CD4-positive, alpha-beta T cell treated with Interleukin-15 for 1 hour (primary cell): ENCODE data around the gene P3H3.

Experiments
- DNase-seq: peaks from one replicate; pipeline ENCODE4 v3.0.0-alpha.2; 2020

The P3H3 gene

DNA sequence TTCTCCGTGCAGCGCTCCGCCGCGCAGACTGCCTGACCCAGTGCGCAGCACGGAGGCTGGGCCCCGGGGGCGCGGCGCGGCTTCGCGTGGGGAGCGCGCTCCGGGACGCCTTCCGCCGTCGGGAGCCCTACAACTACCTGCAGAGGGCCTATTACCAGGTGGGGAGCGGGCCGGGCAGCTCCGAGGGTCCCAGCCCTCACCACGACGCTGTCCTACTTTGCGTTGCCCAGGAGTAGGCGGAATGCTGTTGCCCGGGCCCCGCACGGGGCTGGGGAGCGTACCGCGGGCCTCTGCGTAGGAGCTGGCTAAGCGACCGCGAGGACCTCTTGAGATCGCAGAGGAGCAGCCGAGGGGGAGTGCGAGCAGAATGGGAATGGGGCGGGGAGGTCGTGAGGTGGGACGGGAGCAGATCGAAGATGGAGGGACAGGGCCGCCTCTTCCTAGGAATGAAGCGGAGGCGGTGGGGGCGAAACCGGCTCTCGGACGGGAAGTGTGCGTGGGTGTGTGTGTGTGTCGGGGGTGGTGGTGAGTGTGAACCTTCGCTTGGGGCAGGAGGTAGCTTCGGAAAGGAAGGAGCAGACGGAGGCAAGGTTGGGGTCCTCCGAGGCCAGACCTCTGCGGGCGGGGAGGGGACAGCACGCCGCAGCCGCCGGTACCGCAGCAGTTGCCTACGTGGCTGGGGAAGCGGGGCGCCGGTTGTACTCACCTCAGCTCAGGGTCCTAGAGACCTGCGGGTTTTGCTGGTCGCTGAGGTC, 751 bp downstream of the P3H3 start:
- no peak for DNase-seq

DNA sequence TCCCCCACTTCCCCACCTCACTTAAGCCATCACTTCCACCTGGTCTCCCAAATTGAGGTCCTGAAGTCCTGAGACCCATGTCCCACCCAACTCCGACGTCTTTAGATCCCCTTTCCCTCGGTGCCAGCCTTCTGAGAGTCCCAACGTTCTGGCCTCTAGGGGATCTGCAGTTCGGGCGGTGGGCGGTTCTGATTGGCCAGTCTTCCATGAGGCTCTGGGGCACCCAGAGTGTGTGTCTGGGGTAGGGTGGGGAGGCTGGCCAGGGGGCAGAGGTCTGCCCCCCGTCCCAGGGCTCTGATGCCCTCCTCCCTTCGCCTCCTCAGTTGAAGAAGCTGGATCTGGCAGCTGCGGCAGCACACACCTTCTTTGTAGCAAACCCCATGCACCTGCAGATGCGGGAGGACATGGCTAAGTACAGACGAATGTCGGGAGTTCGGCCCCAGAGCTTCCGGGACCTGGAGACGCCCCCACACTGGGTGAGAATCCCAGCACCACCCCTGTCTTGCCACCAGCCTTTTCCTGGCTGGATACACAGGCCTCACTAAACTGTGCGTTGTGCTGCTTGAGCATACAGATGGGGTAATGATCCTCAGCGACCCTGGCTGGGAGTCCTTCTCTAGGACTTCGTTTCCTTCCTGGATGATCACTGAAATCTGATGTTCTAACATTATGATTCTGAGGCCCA, 1.5 kb downstream of the P3H3 start:
- no peak for DNase-seq

DNA sequence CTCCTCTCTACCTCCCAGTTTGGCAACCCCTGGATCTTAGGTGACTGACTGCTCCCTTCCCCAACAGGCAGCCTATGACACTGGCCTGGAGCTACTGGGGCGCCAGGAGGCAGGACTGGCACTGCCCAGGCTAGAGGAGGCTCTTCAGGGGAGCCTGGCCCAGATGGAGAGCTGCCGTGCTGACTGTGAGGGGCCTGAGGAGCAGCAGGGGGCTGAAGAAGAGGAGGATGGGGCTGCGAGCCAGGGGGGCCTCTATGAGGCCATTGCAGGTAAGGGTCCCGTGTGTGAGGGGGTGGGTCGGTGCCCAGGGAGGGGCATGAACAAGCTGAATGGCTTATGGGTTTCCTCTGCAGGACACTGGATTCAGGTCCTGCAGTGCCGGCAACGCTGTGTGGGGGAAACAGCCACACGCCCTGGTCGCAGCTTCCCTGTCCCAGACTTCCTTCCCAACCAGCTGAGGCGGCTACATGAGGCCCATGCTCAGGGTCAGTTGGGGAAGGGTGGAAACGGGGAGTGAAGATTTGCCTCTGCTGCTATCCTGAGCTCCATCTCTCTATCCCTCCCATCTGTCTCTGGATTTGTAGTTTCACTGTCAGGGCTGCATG, 2.2 kb downstream of the P3H3 start:
- DNase-seq, result no peak

DNA sequence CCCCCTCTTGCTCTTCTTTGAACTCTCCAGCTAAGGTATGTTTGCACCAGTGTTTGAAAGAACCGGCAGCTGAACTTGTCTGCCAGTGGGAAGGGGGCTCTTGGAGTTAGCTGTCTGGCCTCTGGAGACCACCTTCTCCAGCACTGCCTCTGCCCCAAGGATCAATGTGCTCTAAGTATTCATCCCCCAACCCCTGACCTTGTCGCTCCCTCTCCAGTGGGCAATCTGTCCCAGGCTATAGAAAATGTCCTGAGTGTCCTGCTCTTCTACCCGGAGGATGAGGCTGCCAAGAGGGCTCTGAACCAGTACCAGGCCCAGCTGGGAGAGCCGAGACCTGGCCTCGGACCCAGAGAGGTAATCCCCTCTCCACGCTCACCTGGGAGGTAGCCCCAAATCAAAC, 2.8 kb downstream of the P3H3 start:
- DNase-seq, result no peak

DNA sequence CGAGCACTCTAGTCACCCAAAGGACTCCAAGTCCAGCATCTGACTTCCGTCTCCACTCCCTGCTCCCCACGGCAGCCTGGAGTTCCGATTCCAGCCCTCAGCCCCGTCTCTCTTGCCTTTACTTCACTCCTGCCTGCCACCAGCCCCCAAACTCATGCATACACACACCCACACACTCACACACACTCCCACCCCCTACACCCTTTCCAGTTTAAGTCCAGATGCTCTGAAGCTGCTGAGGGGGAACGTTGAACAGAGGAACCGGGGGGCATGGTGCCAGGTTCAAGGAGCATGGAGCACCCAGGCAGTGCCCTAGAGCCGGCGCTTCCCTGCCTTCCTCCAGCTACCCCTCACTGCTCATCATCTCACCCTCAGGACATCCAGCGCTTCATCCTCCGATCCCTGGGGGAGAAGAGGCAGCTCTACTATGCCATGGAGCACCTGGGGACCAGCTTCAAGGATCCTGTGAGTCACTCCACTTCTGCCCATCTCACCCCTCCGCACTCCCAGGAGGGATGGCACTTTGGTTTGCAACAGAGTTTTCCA, 3.3 kb downstream of the P3H3 start:
- DNase-seq, result no peak

DNA sequence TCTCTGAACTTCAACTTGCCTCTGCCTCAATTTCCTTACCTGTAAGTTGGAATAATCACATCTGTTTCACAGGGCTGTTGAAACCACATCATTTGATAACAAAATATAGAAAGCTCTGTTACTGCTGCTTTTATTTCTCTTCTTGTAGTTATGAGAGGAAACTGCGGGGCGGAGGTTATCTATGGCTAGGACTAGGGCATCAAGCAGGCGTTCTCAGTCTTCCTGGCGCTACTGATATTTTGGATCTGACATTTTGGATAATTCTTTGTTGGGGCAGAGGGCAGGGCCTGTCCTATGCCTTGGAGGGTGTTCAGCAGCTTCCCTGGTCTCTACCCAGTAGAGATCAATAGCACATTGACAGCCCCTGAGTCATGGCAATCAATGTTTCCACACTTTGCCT, 3.9 kb downstream of the P3H3 start:
- DNase-seq, result no peak

DNA sequence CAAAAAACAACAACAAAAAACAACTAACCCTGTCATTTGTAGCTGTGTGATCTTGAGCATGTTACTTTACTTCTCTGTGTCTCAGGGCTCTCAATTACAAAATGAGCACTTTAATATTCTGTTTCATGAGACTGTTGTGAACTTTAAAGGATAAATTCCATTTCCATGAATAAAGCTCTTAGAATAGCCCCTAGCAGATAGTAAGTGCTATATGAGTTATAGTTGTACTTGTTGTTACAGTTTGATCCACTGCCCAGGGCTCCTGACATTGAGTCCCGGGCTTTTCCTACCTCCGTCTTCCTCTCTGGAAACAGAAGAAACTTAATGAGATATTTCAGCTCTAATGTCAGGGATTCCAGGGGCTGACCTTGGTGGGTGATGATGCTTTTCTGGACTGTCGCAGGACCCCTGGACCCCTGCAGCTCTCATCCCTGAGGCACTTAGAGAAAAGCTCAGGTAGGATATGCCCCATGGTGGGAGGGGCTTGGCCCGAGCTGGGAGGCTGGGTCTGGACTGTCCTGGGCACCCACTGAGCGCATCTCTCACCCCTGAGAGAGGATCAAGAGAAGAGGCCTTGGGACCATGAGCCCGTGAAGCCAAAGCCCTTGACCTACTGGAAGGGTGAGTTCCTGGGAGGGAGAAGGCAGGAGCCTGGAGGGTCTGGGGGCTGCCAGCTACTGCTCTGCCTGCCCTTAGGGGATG, 5.1 kb downstream of the P3H3 start:
- DNase-seq, result no peak

DNA sequence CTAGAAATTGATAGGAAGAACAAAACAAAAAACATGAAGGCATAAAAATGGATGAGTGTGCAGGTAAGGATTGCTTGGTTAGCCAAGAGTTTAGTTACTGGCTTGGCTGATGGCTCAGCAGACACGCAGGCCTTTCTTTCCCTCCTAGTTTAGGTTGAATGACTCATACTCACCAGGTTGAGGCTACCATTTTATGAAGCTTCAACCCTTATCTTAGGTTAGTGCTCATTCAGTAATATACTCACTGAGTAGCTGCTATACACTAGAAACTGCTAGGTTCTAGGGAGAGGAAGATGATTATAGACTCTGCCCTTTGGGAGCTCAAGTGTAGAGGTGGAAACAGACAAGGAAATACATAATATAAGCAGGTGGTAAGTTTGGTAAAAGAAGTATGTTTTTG, 6.0 kb downstream of the P3H3 start:
- no peak for DNase-seq

DNA sequence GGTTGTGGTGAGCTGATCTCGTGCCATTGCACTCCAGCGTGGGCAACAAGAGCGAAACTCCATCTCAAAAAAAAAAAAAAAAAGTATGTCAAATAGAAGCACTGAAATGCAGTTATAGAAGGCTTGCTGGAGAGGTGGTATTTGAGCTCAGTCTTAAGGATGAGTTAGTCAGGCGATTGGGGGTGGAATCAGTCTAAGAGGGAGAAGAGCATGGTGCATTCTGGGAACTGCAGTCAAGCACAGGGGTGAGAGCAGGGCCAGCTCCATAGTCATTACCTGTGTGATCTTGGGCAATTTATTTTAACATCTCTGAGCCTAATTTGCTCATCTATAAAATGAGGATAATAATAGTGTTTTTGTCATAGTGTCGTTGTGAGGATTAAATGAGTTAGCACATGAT, 6.7 kb downstream of the P3H3 start:
- no peak for DNase-seq

DNA sequence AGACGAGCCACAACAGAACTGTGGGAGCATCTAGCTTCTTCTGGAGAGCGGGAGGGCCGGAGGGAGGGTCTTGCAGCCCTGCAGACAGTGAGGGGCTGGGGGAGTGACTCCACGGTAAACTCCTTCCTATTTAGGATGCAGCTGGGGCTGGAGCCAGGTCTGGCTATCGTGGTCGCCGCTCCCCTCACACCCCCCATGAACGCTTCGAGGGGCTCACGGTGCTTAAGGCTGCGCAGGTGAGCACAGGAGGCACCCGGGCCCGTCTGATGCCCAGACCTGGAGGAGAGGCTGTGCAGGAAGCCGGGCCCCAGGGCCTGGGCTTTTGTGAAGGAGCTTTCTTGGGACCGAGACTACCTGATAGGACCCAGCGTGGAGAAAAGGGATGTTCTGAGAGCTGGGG, 8.6 kb downstream of the P3H3 start:
- DNase-seq, result no peak

DNA sequence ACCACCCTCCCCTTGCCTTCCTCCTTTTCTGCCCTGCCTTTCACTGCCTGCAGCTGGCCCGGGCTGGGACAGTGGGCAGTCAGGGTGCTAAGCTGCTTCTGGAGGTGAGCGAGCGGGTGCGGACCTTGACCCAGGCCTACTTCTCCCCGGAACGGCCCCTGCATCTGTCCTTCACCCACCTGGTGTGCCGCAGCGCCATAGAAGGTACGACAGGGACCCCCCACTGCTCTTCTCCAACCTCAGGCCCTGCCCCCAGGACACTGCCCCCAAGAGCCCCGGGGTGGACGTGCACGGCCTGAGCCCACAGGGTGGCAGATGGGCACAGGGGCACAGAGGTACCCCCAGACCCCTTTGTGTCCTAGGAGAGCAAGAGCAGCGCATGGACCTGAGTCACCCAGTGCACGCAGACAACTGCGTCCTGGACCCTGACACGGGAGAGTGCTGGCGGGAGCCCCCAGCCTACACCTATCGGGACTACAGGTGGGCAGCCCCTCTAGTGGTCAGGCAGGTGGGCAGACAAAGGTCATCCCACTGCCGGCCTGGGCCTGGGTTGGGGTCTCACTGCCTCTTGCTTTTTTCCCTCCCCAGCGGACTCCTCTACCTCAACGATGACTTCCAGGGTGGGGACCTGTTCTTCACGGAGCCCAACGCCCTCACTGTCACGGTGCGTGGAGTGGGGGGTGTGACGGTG, 9.3 kb downstream of the P3H3 start:
- no peak for DNase-seq

DNA sequence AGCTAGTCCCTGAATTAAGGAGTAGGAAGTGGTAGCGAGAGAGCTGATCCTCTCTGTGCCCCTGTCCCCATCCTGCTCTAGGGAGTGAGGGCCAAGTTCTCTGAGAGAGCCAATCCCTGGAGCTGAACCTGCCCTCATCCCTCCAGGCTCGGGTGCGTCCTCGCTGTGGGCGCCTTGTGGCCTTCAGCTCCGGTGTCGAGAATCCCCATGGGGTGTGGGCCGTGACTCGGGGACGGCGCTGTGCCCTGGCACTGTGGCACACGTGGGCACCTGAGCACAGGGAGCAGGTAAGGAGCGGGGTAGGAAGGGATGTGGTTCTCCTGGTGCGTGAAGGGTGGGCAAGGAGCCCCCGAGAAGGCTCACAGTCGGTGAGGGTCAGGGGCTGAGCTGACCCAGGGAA, 10.6 kb downstream of the P3H3 start:
- no peak for DNase-seq

DNA sequence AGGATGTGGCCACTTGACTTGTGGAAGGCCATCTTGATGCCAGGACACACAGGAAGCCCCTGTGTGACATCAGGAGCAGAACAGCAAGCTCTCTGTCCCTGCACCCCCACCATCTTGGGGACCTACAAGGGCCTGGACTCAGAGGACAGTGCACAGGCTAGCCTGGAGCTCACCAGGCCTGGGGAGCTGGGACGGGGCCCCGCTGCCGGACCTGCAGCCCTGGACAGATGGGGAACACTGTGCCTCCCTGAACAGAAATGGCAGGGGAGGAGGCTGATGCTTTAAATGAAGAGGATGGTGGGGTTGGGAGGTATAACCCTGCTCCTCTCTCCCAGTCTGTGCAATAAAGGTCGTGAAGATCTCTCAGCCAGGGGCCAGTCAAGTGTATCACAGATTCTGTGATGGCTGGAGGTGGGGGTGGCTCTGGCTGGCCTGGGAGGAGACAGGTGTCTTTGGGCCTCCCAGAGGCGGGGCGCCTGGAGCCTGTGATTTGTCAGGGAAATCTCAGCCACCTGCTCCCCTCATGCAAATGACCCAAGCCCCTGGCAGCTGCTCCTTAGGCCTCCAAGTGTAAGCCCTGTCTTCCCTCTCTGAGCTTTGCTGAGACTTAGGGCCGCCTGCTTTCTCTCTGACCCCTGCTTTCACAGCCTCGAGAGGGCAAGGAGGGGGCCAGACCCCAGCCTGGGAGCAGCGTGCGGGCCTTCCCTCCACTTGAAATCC, 11.4 kb downstream of the P3H3 start:
- no peak for DNase-seq

DNA sequence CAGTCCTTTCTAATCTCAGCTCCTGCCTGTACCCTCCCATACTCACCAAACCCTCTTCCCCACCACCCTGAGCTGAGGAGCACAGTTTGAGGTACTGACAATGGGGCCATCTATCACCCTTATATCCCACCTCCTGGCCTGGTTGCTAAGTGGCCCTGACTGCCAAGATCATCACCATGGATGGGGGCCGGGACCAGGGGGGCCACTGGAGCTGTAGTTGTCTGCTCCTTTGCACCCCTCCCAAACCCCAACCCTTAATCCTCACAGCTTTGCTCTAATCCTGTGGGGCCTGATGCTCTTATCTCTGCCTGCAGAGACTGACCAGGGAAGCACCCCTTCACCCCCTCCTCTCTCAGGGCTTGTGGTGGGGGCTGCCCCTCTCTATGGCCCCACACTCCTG, 12.1 kb downstream of the P3H3 start:
- no peak for DNase-seq

DNA sequence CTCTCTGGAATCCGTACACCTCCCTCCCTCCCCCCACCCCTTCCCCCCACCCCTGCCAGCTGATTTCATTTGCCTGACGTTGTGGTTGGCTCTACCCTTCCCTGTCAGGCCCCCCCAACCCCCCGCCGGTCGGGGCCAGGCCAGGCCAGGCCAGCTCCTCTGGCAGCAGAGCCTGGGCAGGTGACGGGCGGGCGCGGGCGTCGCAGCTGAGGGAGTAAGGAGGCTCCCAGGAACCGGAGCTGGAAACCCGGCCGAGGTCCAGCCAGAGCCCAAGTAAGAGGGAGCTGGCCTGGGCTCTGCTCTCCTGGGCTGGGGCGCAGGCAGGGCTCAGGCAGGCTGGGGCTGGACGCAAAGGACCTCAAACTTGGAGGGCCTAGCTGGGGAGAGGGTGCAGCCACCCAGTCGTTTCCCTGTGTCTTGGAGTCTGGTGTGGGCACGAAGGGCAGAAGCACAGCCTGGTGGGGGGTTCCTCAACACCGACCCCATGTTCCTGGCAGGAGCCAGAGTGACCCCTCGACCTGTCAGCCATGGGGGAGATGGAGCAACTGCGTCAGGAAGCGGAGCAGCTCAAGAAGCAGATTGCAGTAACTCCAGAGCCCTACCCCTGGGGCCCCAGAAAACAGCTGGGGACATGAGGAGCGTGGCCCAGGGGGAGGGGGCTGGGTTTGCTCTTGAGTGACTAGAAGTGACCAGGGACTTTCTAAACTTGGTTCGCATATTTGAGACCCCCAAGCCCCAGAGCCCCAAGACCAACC, 12.7 kb downstream of the P3H3 start, which contains the start of gene GNB3:
Gene GNB3, plus strand, starts transcription at position 165 of the 755 bp plus-strand sequence. Its CDS starts 363 bp downstream, at position 528.
- DNase-seq, result no peak

DNA sequence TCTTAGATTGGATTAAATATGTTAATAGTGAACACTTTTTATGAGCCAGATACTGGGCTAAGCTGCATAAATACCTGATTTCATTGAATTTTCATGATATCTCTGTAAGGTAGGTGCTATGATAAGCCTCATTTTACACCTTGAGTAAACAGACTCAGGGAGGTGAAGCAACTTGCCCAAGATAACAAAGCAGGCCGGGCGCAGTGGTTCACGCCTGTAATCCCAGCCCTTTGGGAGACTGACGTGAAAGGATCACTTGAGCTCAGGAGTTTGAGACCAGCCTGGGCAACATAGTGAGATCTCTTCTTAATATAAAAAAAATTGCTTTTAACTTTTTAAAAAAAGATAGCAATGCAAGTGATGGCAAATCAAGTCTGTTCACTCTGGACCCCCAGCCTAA, 13.9 kb downstream of the P3H3 start:
- DNase-seq, result no peak

DNA sequence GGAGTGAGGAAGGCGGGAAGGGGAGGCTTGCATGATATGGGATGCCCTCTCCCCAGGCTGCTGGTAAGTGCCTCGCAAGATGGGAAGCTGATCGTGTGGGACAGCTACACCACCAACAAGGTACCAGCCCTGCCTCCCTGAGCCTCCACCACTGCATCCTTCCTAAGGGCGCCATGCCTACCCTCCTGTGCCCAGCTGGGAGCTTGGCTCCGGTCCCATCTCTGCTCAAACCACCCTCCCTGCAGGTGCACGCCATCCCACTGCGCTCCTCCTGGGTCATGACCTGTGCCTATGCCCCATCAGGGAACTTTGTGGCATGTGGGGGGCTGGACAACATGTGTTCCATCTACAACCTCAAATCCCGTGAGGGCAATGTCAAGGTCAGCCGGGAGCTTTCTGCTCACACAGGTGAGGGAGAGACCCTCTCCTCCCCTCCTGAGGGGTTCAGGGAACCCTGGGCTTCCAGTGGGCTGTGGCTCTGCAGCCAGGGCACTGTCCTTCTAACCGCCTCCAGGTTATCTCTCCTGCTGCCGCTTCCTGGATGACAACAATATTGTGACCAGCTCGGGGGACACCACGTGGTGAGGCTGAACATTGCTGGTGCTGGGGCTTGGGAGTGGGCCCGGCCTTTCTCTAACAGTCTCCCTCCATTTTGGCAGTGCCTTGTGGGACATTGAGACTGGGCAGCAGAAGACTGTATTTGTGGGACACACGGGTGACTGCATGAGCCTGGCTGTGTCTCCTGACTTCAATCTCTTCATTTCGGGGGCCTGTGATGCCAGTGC, 15.1 kb downstream of the P3H3 start:
- DNase-seq, result no peak

DNA sequence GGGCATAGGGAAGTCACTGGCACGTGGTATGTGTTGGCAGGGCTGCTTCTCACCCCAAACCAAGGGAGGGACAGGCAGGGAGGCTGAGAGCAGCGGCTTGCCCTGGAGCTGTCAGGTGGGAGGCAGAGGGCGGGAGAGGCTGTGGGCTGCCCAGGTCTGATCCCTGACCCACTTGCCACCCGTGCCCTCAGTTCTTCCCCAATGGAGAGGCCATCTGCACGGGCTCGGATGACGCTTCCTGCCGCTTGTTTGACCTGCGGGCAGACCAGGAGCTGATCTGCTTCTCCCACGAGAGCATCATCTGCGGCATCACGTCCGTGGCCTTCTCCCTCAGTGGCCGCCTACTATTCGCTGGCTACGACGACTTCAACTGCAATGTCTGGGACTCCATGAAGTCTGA, 17.2 kb downstream of the P3H3 start:
- no peak for DNase-seq

DNA sequence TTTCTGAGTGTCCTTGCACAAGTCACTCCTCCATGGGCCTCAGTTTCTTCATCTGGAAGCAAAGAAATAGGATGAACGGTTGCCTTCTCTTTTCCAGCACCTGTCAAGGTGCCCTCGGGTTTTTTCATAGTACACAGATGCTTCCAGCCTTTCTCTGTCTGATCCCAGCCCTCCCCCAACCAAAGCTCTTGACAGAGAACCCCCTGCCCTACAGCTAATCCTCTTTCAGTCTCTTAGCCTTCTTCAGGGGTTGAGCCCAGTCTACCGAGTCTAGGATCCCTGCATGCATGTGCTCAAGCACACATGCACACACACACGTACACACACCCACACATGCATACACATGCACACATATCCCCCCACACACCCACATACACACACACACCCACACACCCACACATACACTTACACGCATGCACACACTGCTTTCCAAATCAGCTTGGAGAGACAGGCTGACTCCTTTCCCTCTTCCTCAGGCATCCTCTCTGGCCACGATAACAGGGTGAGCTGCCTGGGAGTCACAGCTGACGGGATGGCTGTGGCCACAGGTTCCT, 18.2 kb downstream of the P3H3 start:
- DNase-seq, result no peak

DNA sequence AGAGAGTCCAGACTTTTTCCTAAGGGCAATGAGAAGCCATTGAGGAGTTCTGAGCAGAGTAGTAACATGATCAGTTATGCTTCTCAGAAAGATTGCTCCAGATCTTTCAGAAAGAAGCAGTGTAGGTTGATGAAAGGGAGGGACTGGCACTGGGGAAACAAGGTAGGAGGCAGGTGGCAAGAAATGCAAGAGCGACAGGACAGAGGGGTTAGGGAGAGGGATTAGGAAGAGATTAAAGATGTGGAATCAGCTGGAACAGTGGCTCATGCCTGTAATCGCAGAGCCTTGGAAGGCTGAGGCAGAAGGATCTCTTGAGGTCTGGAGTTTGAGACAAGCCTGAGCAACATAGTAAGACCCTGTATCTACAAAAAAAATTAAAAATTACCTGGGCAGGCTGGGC, 19.5 kb downstream of the P3H3 start:
- DNase-seq, result no peak
